Measurements from ENCODE around the gene LRRC37B. TPM values are rescaled to one million over a fixed set of nuclear protein-coding genes. Genes with fewer than 3 reads are reported as not detected.
A peak's percentile ranks its signal among the peaks of the same experiment; 100 is the strongest.

Gene LRRC37B
- total RNA-seq, 1 experiment from 2014 or later, result 19.1 TPM

GRCh38 chr17:32010114-32010513 is 2.9 kb downstream of the LRRC37B start:
- Mint-ChIP-seq H3K4me1 (peaks cover 17 to 20% of the 10 kb centered on the region in 2 experiments), H3K36me3 (ENCODE audit: insufficient read depth in 1 of 3, low read depth in 3 of 3) (peaks cover 3 to 17% (median 6%) of the 10 kb centered on the region in 3 experiments; a peak in 5 of 7 replicates), H3K27me3 (ENCODE audit: low read depth) (peaks cover 16% of the 10 kb centered on the region), H3K27ac (peak overlapping the region in 1 of 3 experiments; percentile 26; a peak in 1 of 7 replicates), H3K9me3 (no peaks in the 10 kb centered on the region), H3K4me3 (peak overlapping the region; percentile 45 to 74; a peak in 1 of 5 replicates)
- Histone ChIP-seq H3K9me3 (ENCODE audit: control insufficient read depth, low read depth, low read length) (no peaks in the 10 kb centered on the region), H2AFZ (ENCODE audit: low read length) (no peak overlapping the region), H2BK12ac (ENCODE audit: insufficient read length, low read depth, low read length) (no peak overlapping the region), H3K23me2 (ENCODE audit: insufficient read length, low read depth, low read length, poor library complexity, severe bottlenecking) (peaks cover 10% of the 10 kb centered on the region), H2BK5ac (ENCODE audit: insufficient read length, low read length) (no peak overlapping the region), H3K9ac (ENCODE audit: extremely low read depth, insufficient read length, low read length) (no peak overlapping the region), H3K4me1 (ENCODE audit: insufficient read depth, low read length) (no peaks in the 10 kb centered on the region; the same call in 1 of the 2 replicates), H4K91ac (ENCODE audit: insufficient read length, low read depth, low read length) (no peak overlapping the region), H2AK5ac (ENCODE audit: insufficient read length, low read length) (no peak overlapping the region), H4K8ac (replicated peaks; ENCODE audit: insufficient read length, low read depth, low read length) (no peak overlapping the region), H4K5ac (ENCODE audit: insufficient read length, low read depth, low read length) (no peak overlapping the region), H3K18ac (ENCODE audit: insufficient read length, low read depth, low read length) (no peak overlapping the region), H4K20me1 (ENCODE audit: control insufficient read depth, insufficient read depth, insufficient read length) (no peaks in the 10 kb centered on the region), H3K27me3 (ENCODE audit: insufficient read depth, low read length) (no peaks in the 10 kb centered on the region), H2BK120ac (ENCODE audit: low read depth, low read length, poor library complexity, severe bottlenecking) (no peak overlapping the region), H3K23ac (ENCODE audit: insufficient read length, low read depth, low read length) (no peak overlapping the region), H3K27ac (ENCODE audit: insufficient read length, low read depth, low read length) (no peak overlapping the region), H3K56ac (ENCODE audit: insufficient read length, low read depth, low read length) (no peak overlapping the region), H3T11ph (ENCODE audit: low read length) (no peak overlapping the region), H3K4ac (ENCODE audit: low read depth, low read length) (no peak overlapping the region), H3K14ac (ENCODE audit: insufficient read depth, low read length) (no peak overlapping the region), H3K79me2 (ENCODE audit: insufficient read depth, low read length) (peaks cover 5% of the 10 kb centered on the region; the same call in 1 of the 2 replicates), H3K4me2 (ENCODE audit: insufficient read depth, insufficient read length, low read length) (no peak overlapping the region), H3K79me1 (ENCODE audit: insufficient read depth, low read depth, low read length, poor library complexity, severe bottlenecking) (no peaks in the 10 kb centered on the region), H2BK15ac (ENCODE audit: low read depth, low read length) (no peak overlapping the region), H2BK20ac (ENCODE audit: low read depth, low read length, poor library complexity, severe bottlenecking) (no peak overlapping the region)
- TF ChIP-seq CTCF (conservative IDR thresholded peaks at IDR 0.05), result no peak
- WGBS (ENCODE audit: extremely low coverage, insufficient read length, low lambda C conversion rate), result no CpG with 5 or more reads among the region's 4 CpGs
- no peak for DNase-seq

Measured in H9 (cell line).